DOHH2 (cell line): ENCODE data around the gene CACNA1I.

Source experiments
- CTCF ChIP-seq: fragments of 200-600 bp; sonication (generic); IDR thresholded peaks from one replicate; pipeline ENCODE4 v1.5.1; 2014; ENCODE audit warnings: antibody characterized with exemption, mild to moderate bottlenecking, low read depth, low read length; ENCODE audit not compliant: poor library complexity, severe bottlenecking
- EZH2phosphoT487 ChIP-seq: fragments of 200-600 bp; sonication (generic); IDR thresholded peaks from 2 replicates; pipeline ENCODE4 v1.6.1; 2017; ENCODE audit warnings: borderline replicate concordance, mild to moderate bottlenecking, antibody characterized with exemption, low read length, moderate library complexity, mixed read lengths

- TF ChIP-seq CTCF (no peak), EZH2phosphoT487 (no peak)
Measured at GRCh38 chr22:39537975-39538374, 32.6 kb upstream of the CACNA1I start.
